GM19324 (cell line): Measurements from ENCODE around the gene ATPAF2.
A peak's percentile ranks its signal among the peaks of the same experiment; 100 is the strongest.

Source experiments
- ATAC-seq: cut with Tn5 transposase; IDR thresholded peaks from one replicate; pipeline ENCODE4 v1.9.1; 2021; ENCODE audit warnings: mild to moderate bottlenecking, moderate library complexity; ENCODE audit not compliant: unreplicated experiment, low FRiP score

ATPAF2 gene

DNA sequence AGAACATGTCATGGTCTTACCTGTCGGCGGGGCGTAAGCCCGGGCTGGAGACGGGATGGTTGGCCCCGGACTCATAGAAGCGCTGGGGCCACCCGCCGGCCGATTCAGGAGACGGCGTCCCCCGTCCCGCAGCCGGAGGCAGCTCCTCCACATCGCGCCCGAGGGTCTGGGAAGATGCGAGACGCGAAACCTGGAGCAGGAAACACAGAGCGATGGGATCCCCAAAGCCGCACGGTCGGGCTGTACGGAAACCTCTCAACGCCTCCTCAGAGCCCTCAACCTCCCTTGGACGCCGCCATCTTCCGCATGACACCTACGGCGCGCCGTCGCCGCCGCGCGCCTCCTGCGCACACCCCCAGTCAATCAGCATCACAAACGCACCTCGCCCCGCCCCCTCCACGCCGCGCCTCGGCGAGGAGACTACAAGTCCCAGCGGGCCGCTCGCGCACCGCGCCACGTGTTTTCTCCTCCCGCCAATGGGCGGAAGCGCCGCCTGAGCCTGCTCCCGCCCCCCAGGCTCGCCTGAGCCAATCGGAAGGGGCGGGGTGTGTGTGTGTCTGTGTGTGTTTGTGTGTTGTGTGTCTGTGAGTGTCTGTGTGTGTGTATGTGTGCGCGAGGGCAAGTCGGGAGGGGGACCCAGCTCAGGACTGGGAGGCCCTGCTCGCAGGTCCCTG, at the start of gene ATPAF2, which contains the start of gene GID4:
ATPAF2 (minus strand) TSS at position 308 of the 674 bp plus-strand sequence; CDS start at position 153, 155 bp downstream.
GID4 (plus strand) TSS at position 548 of the 674 bp plus-strand sequence; CDS start at position 605, 57 bp downstream.
- peak; percentile 88 for ATAC-seq

DNA sequence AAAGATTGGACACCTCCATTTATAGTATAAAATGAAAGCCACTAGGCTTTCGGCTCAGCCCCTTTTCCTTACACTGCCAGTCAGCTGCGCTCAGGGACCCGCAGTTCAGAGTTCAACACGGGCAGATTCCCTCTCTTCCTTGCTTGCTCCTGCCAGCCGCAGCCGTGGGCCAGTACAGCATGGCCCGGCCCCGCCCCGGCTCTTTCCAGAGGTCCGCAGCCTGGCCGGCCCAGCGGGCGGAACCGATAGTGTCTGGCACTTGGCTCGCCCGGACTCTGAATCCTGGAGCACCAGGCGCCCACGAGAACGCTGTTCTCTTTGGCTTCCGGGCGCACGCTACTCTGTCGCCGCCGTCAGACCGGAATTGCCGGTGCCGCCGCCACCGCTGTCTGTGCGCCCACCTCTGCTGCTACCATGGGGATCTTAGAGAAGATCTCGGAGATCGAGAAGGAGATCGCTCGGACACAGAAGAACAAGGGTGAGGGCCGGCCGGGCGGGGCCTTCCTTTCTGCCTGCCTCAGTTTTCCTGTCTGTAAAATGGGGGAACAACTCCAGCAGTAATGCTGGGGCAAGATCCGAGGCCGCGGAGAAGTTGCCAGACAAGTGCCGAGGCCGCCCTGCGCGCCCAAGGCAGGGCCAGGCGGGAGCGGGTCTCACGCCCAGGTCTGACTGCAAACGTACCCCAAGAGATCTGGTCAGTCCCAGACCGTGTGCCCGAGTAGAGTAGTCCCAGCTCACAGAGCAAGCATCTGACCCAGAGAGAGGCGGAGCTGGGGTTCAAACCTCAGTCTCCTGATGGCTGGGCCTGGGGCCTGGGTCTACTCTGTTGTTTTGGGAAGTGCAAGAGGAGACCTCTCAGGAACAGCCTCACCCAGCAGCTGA, 48.9 kb upstream of the ATPAF2 start, which contains the start of gene DRG2:
DRG2 (plus strand) TSS at position 339 of the 882 bp plus-strand sequence; CDS start at position 415, 76 bp downstream.
- peak; percentile 87 for ATAC-seq

- no peak for ATAC-seq
Measured at GRCh38 chr17:18084256-18084655, 45.3 kb upstream of the ATPAF2 start.

DNA sequence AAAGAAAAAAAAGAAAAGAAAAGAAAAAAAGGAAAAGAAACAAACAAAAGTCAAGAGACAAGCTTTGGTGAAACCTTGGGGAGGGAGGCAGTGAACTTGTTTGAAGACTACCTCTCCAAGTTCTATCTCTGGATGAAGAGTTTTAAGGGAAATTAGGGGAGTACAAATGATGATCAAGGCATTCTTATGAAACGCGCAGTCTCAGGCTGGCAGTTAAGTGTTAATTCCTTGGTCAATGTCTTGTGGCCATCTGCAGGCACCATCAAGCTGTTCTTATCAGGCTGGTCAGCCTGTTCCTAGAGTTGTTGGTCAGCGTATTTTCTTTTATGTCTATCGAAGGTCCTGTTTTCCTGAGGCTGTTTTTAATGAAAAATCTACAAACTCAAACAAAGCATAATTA, 40.6 kb upstream of the ATPAF2 start:
- ATAC-seq, result no peak

DNA sequence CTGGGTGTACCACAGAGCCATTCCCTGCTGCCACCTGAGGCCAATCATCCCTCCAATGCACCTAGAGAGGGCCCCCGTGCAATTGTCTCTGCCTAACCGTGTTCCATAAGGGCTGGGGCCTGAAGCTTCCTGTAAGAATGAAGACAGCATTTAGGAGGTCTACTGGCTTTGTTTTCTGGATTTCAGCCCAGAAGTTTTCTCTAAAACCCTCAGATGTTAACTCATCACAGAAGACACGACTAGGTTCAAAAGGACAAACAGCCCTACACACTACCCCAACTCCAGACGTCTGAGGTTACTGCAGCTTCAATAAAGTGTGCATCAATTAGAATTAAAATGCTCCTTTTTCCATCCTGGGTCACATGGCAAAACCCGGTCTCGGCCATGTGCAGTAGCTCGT, 38.0 kb upstream of the ATPAF2 start:
- ATAC-seq, result no peak

GRCh38 chr17:18074566-18075272, 35.8 kb upstream of the ATPAF2 start:
- no peak for ATAC-seq

DNA sequence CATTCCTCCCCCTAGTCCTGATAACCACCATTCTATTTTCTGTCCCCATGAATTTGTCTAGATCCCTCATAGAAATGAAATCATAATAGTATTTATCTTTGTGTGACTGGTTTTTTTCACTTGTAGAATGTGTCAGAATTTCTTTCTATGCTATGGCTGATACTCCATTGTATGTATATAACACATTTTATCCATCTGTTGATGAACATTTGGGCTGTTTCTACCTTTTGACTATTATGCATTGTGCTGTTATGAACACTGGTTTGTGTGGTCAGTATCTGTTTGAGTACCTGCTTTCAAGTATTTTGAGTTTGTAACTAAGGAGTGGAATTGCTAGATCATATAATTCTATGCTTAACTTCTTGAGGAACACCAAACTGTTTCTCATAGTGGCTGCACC, 32.8 kb upstream of the ATPAF2 start:
- no peak for ATAC-seq

DNA sequence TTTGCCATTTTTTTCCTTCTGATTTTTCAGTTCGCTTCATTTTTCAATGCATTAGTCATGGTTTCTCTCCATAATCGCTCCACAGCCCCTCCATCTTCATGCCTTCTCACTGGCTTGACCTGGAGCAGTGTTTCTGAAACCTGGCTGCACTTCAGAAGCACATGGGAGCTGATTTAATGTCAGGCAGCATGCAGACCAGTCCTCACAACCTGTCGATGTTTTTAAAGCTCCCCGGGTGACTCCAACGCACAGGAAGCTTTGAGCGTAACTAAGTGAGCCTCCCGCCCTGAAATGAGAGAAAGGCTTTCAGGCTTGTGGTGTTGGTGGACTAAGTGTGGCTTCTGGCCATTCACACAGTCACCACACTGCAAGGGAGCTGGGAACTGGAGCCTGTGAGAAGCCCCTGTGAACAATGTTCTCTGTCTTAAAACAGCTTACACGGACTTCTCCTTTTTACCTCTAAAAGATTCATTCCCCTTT, 31.9 kb upstream of the ATPAF2 start:
- no peak for ATAC-seq

- no peak for ATAC-seq
Measured at GRCh38 chr17:18069101-18069500, 30.1 kb upstream of the ATPAF2 start.

- no peak for ATAC-seq
Measured at GRCh38 chr17:18066866-18067265, 27.9 kb upstream of the ATPAF2 start.

- ATAC-seq, result no peak
Measured at GRCh38 chr17:18065546-18065945, 26.6 kb upstream of the ATPAF2 start.

- ATAC-seq, result no peak
Measured at GRCh38 chr17:18064053-18064452, 25.1 kb upstream of the ATPAF2 start.

GRCh38 chr17:18059283-18059682, 20.3 kb upstream of the ATPAF2 start:
- ATAC-seq, result no peak

DNA sequence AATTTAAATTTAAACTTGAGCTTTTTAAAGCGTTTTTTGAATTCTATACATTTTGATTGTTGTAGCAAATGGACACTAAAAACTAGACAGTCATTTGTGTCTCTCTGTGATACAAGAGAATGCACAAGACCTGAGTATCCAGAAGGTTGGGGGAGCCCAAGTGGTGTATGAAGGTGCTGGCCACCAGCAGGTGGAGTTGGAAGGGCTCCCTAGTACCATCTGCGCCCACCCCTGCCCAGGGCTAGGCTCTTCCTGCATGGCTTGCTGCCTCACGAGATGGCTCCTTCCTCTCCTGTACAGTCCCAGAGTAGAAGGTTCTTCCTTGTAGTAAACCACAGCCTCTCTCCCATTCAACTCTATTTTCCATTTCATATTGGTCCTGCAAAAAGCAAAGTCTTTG, 17.2 kb upstream of the ATPAF2 start:
- ATAC-seq, result no peak

DNA sequence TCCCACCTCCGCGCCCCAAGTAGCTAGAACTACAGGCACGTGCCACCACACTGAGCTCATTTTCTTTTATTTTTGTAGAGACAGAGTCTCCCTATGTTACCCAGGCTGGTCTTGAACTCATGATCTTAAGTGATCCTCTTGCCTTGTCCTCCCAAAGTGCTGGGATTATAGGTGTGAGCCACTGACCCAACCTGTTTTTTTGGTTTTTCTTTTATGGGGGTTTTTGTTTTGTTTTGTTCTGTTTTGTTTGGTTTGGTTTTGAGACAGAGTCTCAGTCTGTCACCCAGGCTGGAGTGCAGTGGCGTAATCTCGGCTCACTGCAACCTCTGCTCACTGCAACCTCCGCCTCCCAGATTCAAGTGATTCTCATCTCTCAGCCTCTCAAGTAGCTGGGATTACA, 16.6 kb upstream of the ATPAF2 start:
- ATAC-seq, result no peak

DNA sequence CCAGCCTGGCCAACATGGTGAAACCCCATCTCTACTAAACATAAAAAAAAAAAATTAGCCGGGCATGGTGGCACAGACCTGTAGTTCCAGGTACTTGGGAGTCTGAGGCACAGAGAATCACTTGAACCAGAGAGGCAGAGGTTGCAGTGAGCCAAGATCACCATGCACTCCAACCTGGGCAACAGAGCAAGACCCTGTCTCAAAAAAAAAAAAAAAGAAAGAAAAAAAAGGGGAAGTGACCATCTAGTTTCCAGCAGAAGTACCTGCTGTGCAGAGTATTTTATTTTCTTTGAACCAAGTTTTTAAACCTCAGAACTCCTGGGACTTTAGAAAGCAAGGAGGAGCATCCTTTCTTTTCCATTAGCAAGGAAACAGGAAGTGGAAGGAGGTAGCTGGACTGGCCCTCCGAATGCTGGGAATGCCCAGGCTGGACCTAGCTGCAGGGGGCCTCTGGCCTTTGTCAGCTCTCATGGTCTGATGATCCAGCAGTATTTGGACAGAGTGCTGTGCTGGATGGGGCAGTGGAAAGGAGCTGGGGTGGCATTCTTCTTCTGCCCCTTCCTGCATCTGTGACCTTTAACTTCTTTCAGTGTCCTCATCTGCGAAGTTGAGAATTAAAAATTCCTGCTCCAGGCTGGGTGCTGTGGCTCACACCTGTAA, 6.9 kb upstream of the ATPAF2 start:
- no peak for ATAC-seq

DNA sequence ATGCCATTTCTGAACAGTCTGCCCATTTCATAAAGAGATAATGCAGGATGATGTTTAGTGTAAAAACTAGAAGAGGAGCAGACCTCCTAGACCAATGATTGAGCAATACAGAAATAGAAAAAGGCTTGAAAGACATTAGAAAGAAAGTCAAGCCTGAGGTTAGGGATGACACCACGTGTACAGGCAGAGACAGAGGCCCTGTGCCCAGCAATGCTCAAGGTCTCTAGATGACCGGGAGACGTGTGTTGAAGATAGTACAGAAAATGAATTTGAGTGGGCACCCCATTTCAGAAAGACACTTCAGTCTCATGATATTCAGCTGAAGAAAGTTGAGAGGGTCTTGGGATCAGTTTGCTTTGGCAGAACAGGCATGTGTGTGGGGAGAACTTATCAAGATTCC, 5.6 kb upstream of the ATPAF2 start:
- ATAC-seq, result no peak

- no peak for ATAC-seq
Measured at GRCh38 chr17:18043491-18043890, 4.5 kb upstream of the ATPAF2 start.

- no peak for ATAC-seq
Measured at GRCh38 chr17:18042983-18043382, 4.0 kb upstream of the ATPAF2 start.

- ATAC-seq, result no peak
Measured at GRCh38 chr17:18041776-18042175, 2.8 kb upstream of the ATPAF2 start.
